Anterior cingulate cortex (tissue), 58 donors: ENCODE data around the gene SPEF1.

ENCODE experiments used
- DNase-seq, 58 donors: peaks; one replicate each; lab custom pipeline; 2025; lab: John Stamatoyannopoulos, UW

SPEF1 gene

DNA sequence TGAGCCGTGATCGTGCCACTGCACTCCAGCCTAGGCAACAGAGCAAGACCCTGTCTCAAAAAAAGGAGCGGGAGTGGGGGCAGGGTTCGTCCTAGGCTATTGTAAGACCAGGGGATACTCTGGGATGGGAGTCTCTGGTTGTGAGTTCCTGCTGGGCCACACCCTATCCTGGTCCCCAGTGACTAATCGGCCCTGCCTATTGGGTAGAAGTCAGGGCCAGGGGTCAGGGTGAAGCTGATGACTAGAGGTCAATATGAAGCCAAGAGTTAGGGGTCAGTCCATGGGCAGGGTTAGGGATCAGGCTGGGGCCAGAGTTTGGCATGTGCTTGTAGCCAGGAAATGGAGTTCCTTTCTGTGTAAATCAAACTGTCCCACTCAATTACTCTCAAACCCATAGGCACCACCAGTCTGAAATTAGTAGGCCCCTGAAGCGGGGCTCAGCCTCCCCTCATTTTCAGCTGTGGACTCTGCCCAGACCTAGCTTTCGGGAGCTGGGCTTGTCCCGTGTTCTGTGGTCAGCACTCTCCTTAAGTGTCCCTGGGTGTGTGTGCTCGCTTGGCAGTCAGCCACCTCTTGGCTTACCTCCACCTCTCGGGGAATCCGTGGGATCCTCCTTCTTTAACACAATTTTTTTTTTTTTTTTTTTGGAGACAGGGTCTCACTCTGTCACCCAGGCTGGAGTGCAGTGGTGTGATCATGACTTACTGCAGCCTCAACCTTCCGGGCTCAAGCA, 47.0 kb downstream of the SPEF1 start:
- no peak for DNase-seq

DNA sequence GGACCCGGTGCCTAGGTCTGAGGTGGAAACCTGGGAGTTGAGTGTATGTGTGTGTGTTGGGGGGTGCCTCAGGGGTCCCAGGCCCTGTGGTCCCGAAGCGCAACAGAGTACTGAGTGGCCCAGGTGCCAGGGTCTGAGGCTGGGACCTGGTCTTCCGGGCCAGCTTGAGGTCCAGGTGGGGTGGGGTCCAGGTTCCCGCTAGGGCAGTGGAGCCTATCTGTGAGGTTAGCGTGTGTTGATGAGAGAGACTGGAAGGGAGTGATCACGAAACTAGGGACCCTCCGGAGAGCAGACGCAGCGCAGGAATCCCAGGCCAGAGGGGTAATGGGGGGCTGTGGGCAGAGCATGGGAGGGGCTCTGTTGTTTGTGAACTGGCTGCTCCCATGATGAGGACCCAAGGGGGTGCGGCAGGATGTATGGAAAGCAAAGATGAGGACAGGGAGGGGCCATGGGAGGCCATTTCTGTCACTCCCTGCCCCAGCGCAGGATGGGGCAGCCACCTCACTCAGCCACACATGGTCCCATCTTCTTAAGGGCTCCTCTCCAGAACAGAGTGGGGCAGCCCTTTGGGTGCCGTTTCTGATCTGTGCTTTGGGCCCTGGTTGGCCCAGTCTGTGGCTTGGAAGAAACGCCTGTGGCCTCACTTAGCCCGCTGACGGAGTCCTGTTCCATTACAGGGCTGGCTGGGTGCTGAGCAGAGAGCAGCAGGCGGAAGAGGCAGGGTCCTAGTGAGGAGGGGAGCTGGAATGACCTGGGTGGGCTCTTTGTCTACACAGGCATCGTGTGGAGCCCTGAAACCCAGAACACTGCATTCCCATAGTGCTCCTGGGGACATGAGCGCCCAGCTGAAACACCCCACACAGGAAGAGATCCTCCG, 47.9 kb downstream of the SPEF1 start:
- no peak for DNase-seq

DNA sequence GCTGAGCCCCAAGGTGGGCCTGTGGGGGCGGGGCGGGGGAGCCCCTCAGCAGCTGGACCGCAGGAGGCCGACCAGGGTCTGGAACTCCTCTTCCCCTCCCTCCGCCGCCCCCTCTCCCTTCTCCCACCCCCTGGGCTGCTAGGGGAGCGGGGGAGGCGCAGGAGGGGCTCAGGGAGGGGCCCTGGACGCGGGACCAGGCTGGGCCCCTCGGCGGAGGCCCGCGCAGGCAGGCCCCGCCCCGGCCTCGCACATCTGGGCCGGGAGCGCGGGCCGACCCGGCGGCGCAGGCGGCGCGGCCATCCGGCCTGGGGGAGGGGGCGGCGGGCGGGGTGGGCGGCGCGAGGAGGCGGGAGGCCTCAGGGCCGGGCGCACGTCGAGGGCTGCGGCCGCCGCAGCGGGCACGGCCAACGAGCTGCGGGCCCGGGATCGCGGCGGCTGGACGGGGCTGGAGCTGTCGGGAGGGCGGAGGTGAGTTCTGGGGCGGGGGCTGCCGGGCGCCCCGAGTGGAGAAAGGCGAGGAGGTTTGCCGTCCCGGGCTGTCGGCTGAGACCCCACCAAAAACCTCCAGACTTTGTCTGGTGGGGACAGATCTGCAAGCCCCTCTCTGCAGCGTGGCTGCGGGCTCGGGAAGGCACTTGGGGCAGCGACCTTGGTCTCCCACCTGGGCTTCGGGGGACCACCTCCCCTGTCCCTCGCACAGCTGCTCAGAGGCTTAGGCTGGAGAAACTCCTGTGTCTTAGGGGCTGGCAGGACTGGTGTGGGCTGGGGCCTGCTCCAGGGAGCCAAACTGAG, 48.7 kb downstream of the SPEF1 start, which contains the start of gene HSPA12B:
Gene HSPA12B, plus strand, starts transcription at position 359 of the 792 bp plus-strand sequence. CDS start 5,990 bp downstream, outside the sequence.
- DNase-seq: no peak

DNA sequence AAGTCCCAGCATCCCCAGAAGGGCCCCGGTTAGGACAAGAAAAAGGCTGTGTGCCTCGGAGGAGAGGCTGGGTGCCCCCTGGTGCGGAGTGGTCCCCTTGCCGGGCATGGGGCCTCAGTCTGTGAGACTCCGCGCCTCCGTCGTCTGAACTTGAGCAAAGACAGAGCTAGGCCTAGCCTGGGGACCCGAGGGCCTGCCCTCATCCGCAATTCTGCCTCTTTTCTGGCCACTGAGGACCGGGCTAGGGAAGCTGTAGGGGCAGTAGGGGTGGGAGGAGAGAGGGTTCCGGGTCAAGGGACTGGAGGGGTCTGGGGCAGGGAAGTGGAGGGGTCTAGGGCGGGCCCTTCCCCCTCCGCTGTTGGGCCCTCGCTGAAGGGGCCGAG, 49.3 kb downstream of the SPEF1 start:
- DNase-seq: no peak

DNA sequence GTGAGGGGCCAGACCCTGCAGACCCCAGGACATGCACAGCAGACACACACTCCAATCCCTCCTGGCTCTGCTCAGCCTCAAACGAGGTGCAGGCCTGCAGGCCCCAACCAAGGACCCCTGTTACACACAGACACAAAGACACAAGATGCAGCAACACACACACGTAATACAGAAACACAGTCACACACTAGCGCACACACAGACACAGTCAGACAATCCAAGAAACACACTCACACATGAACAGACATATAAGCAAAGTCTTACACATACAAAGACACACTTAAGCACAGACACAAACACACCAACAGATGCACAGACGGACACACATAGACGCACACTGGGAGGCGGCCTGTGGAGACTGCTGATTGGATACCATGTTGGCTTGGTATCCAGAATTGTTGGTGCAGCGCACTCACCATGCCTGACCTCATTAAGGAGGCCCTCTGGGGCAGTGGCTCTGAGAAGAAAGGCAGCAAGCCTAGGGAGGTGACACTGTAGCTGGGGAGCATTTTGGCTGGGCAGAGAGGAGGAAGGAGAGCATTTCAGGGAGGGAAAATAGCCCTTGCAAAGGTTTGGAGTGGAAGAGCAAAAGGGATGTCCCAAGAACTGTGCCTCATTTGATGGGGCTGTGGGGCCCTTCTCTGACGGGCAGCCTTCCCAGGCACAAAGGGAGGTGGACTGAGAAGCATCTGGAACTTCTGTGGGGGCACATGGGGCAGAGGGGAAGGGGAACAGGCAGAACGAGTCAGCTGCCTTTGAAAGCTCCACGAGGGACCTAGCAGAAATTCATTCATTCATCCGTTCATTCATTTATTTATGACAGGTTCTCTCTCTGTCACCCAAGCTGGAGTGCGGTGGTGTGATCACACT, 50.2 kb downstream of the SPEF1 start:
- no peak for DNase-seq

DNA sequence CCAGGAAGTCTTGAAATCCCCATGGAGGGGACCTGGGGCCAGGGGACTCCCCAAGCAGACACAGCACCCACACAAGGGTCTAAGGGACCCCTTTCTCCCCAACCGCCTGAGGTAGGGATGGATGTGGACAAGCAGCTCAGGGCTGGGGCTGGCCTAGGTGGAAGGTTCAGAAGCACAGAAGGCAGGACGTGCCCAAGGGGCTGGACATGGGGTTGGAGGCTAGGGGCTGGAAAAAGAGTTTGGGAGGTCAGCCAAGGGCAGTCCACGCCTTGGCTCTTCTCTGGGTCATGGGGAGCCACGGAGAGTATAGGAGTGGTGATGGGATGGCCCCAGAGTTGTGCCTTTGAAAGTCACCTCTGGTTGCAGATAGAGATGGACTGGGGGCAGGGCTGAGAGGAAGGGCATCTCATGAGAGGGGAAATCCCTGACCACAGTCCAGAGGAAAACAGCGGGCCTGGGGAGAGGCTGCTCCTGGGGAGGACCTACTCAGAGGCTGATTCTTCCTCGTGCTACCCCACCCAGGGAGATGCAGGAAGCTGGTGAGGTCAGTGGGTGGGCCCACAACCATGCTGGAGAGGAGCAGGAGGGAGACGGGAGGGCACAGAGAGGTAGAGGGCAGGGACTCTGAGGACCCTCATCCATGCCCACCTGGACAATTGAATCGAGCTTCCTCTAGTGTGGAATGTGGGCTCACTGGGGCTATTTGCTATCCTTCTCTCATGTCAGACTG, 51.3 kb downstream of the SPEF1 start:
- DNase-seq: no peak

DNA sequence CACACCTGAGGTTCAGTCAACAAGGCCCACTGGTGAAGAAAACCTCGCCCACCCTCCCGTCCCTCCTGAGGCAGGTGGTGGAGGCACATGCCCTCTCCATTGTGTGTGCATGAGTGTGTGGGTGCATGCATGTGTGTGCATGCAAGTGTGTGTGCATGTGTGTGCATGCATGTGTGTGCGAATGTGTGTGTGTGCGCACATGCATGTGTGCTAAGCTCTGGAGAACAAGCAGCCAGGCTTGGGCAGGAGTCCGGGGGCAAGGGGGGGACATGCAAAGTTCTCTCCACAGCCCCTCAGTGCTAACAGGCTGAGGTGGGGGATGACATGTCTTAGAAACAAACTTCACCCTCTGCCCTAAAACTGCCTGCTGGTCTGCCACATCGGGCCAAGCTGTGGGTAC, 51.9 kb downstream of the SPEF1 start:
- no peak for DNase-seq

DNA sequence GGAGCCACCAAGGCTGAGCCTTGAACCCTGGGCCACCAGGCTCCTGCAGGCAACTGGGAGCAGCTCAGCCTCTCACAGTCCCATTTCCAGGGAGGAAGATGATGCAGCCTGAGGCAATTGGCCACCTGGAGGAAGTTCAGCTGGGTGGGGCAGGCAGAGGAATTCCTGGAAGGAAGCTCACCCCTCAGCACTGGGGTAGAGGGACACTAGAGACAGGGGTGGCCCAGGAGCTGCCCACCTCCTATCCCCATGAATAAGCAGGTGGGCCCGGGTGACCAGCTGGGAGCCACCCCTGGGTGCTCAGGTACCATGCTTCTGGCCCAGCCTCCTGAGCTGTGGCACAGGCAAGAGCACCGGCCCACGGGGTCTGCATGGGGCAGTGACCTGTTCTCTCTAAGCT, 52.4 kb downstream of the SPEF1 start:
- no peak for DNase-seq

DNA sequence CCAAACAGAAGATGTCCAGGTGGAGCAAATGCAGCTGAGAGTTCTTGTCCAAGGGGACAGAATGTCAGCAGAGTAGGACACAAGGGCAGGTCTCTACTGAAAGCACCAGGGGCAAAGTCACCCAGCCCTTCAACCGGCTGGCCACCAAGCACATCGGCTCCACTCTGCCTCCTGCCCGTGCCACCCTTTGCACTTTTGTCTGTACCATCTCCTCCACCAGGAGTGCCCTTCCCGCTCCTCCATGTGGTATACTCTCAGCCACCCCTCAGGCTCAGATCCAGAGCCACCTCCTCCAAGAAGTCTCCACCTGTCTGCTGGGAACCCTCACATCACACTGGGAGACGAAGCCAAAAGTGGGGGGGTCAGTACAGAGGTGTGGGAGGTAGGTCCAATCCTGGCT, 52.9 kb downstream of the SPEF1 start:
- DNase-seq: no peak
